SK-N-SH (cell line): ENCODE data around the gene UCP2. TPM values are rescaled to one million over a fixed set of nuclear protein-coding genes. Genes with fewer than 3 reads are reported as not detected.

Source experiments
- CTCF ChIA-PET: fragments of 300-600, 350-600 bp; formaldehyde crosslinking; extraction: SDS; loops from one replicate; lab custom pipeline; 2021; lab: Yijun Ruan, JAX
- POLR2A ChIA-PET: fragments of 350-600 bp; sonication (Branson Sonifier 250); formaldehyde crosslinking; extraction: SDS; loops from one replicate; lab custom pipeline; 2020; ENCODE audit warnings: antibody characterized with exemption, inconsistent platforms; lab: Yijun Ruan, JAX
- DNase-seq: peaks from one replicate; pipeline ENCODE4 v3.0.0; 2012
- H2AFZ ChIP-seq: fragments of 200-600 bp; sonication (generic); 2 replicates; pipeline ENCODE4 v1.8.1; 2016; ENCODE audit warnings: antibody characterized with exemption, mild to moderate bottlenecking, low read depth
- H3F3A ChIP-seq: fragments of 200-600 bp; sonication (generic); replicated peaks from 2 replicates; pipeline ENCODE3; 2016; ENCODE audit warnings: antibody characterized with exemption, mild to moderate bottlenecking; ENCODE audit not compliant: insufficient read depth
- H3K27ac ChIP-seq, 2 experiments: fragments of 200-500 bp in 1 of 2; fragments of 200-600 bp in 1 of 2; sonication (Bioruptor generic) in 1 of 2; sonication (generic), shearing (Covaris generic) in 1 of 2; 2 replicates each; pipeline versions ENCODE4 v1.5.1 to v1.6.1; 2014 to 2016; ENCODE audit warnings: low read depth in 2 of 2, inconsistent platforms in 1 of 2, low read length in 1 of 2, mild to moderate bottlenecking in 1 of 2, mixed read lengths in 1 of 2
- H3K27me3 ChIP-seq: fragments of 200-600 bp; sonication (generic), shearing (Covaris generic); 2 replicates; pipeline ENCODE4 v1.6.1; 2016; ENCODE audit warnings: mixed run types; ENCODE audit not compliant: insufficient read depth
- H3K36me3 ChIP-seq, 2 experiments: fragments of 200-500 bp in 1 of 2; fragments of 200-600 bp in 1 of 2; sonication (Bioruptor generic) in 1 of 2; sonication (generic) in 1 of 2; replicated peaks in 1 of 2; 2 replicates each; pipeline versions ENCODE3 to v1.5.1; 2014 to 2016; ENCODE audit warnings: low read length in 1 of 2, mild to moderate bottlenecking in 1 of 2; ENCODE audit not compliant: insufficient read depth in 2 of 2, control insufficient read depth in 1 of 2
- H3K4me1 ChIP-seq, 2 experiments: fragments of 200-500 bp in 1 of 2; fragments of 200-600 bp in 1 of 2; sonication (Bioruptor generic) in 1 of 2; sonication (generic), shearing (Covaris generic) in 1 of 2; 2 replicates each; pipeline versions ENCODE4 v1.5.1 to v1.6.1; 2014 to 2016; ENCODE audit warnings: low read depth in 1 of 2, low read length in 1 of 2, mixed run types in 1 of 2; ENCODE audit not compliant: insufficient read depth in 2 of 2, control insufficient read depth in 1 of 2
- H3K4me2 ChIP-seq: fragments of 200-600 bp; sonication (generic), shearing (Covaris generic); 2 replicates; pipeline ENCODE4 v1.6.1; 2017; ENCODE audit warnings: mixed run types
- H3K4me3 ChIP-seq, 2 experiments: fragments of 200-500 bp in 1 of 2; fragments of 200-600 bp in 1 of 2; sonication (Bioruptor generic) in 1 of 2; sonication (generic), shearing (Covaris generic) in 1 of 2; 2 replicates each; pipeline versions ENCODE4 v1.5.1 to v1.8.1; 2014 to 2016; ENCODE audit warnings: low read depth in 2 of 2, inconsistent platforms in 1 of 2, low read length in 1 of 2, mild to moderate bottlenecking in 1 of 2, mixed read lengths in 1 of 2, moderate library complexity in 1 of 2
- H3K79me2 ChIP-seq: fragments of 200-600 bp; sonication (generic); 2 replicates; pipeline ENCODE4 v1.8.1; 2017; ENCODE audit warnings: mild to moderate bottlenecking; ENCODE audit not compliant: insufficient read depth
- H3K9ac ChIP-seq: fragments of 200-600 bp; sonication (generic); 2 replicates; pipeline ENCODE4 v1.6.1; 2017; ENCODE audit warnings: mixed run types
- H3K9me2 ChIP-seq: fragments of 200-600 bp; sonication (generic); 2 replicates; pipeline ENCODE4 v1.6.1; 2017; ENCODE audit warnings: mixed run types
- H3K9me3 ChIP-seq: fragments of 200-600 bp; sonication (generic); 2 replicates; pipeline ENCODE4 v1.6.1; 2017; ENCODE audit warnings: mixed run types, mild to moderate bottlenecking, moderate library complexity
- H4K20me1 ChIP-seq: fragments of 200-600 bp; sonication (generic); 2 replicates; pipeline ENCODE4 v1.6.1; 2017; ENCODE audit warnings: mild to moderate bottlenecking, mixed run types; ENCODE audit not compliant: insufficient read depth
- CHD2 ChIP-seq: fragments of 150-350 bp; IDR thresholded peaks from 2 replicates; pipeline ENCODE4 v1.6.1; 2018; ENCODE audit warnings: low read length; ENCODE audit not compliant: partially characterized antibody
- CTCF ChIP-seq: fragments of 200-600 bp; sonication (generic); IDR thresholded peaks from 2 replicates; pipeline ENCODE4 v1.6.1; 2017; ENCODE audit warnings: antibody characterized with exemption, mild to moderate bottlenecking, moderate library complexity
- ELF1 ChIP-seq: IDR thresholded peaks from 2 replicates; pipeline ENCODE4 v1.4.0; 2012
- EP300 ChIP-seq, 2 experiments: IDR thresholded peaks; 2 replicates each; pipeline versions ENCODE4 v1.4.0 to v1.6.1; 2012; ENCODE audit warnings: borderline replicate concordance in 1 of 2, low read depth in 1 of 2, low read length in 1 of 2
- EZH2phosphoT487 ChIP-seq: fragments of 200-600 bp; sonication (generic); IDR thresholded peaks from 2 replicates; pipeline ENCODE4 v1.6.1; 2017; ENCODE audit warnings: low read depth, mixed run types, mild to moderate bottlenecking, antibody characterized with exemption, moderate library complexity, borderline replicate concordance
- FOSL2 ChIP-seq: IDR thresholded peaks from 2 replicates; pipeline ENCODE4 v1.4.0; 2012; ENCODE audit warnings: low read depth, mild to moderate bottlenecking, moderate library complexity, borderline replicate concordance
- GATA2 ChIP-seq: sonication (generic); formaldehyde crosslinking; IDR thresholded peaks from 2 replicates; pipeline ENCODE4 v1.5.0; 2020; ENCODE audit warnings: mild to moderate bottlenecking, missing genetic modification reagents
- IRF3 ChIP-seq: fragments of 150-350 bp; IDR thresholded peaks from 2 replicates; pipeline ENCODE4 v1.6.1; 2016; ENCODE audit warnings: mild to moderate bottlenecking, low read depth, low read length
- MAX ChIP-seq: IDR thresholded peaks from 2 replicates; pipeline ENCODE4 v1.4.0; 2012; ENCODE audit warnings: low read depth
- MEF2A ChIP-seq: IDR thresholded peaks from 2 replicates; pipeline ENCODE4 v1.4.0; 2012; ENCODE audit warnings: low read depth, borderline replicate concordance
- MXI1 ChIP-seq: IDR thresholded peaks from 2 replicates; pipeline ENCODE4 v1.6.1; 2012; ENCODE audit warnings: mild to moderate bottlenecking, low read depth, low read length, improper control_type of control experiment
- PBX3 ChIP-seq: IDR thresholded peaks from 2 replicates; pipeline ENCODE4; 2012
- RCOR1 ChIP-seq: fragments of 150-350 bp; IDR thresholded peaks from 2 replicates; pipeline ENCODE4 v1.6.1; 2017; ENCODE audit warnings: antibody characterized with exemption, low read length
- REST ChIP-seq: IDR thresholded peaks from 2 replicates; pipeline ENCODE4 v1.6.1; 2012; ENCODE audit warnings: mild to moderate bottlenecking, low read depth, low read length, moderate library complexity
- RFX5 ChIP-seq: IDR thresholded peaks from 2 replicates; pipeline ENCODE4 v1.6.1; 2012; ENCODE audit warnings: mild to moderate bottlenecking, improper control_type of control experiment, low read length
- SIN3A ChIP-seq: IDR thresholded peaks from 2 replicates; pipeline ENCODE4 v1.6.1; 2012; ENCODE audit warnings: low read depth, mild to moderate bottlenecking, low read length, moderate library complexity, borderline replicate concordance
- TCF12 ChIP-seq: IDR thresholded peaks from 2 replicates; pipeline ENCODE4 v1.4.0; 2012
- YY1 ChIP-seq: IDR thresholded peaks from 2 replicates; pipeline ENCODE4 v1.4.0; 2012; ENCODE audit warnings: low read depth, mild to moderate bottlenecking
- WGBS: methylation state at CpG from one replicate; pipeline ENCODE4 v1.1.6; 2017; ENCODE audit warnings: low lambda C conversion rate; 5-methylcytosine and 5-hydroxymethylcytosine counted together
- polyA plus RNA-seq, 3 experiments: library from polyadenylated mRNA; depleted of rRNA; stranded (reverse); fragments of >200 nt; gene quantifications; 2 replicates each; pipeline ENCODE4 v1.2.3, GENCODE V29; 2012

UCP2 gene
- polyA plus RNA-seq, 1 of the 3 experiments (the other 2 are of a cell fraction), result 36.0 TPM

GRCh38 chr11:73995247-73995646, 12.6 kb upstream of the UCP2 start:
- DNase-seq, result no peak
- no peaks in the 10 kb centered on the region for H4K20me1 ChIP-seq
- no peak overlapping the region for H2AFZ ChIP-seq
- H3K4me1 ChIP-seq, result no peaks in the 10 kb centered on the region
- H3K36me3 ChIP-seq, result no peaks in the 10 kb centered on the region
- TF ChIP-seq CHD2 (no peak), FOSL2 (no peak), EZH2phosphoT487 (no peak), YY1 (no peak)
- no peak overlapping the region for H3K4me3 ChIP-seq
- no peaks in the 10 kb centered on the region for H3K27me3 ChIP-seq
- no peak overlapping the region for H3K4me2 ChIP-seq
- WGBS, result 89% methylated on average over 2 of the region's 2 CpGs
- no peak overlapping the region for H3K27ac ChIP-seq
- ChIA-PET CTCF (no interaction called here), POLR2A (no interaction called here)
- H3K9me2 ChIP-seq, result no peaks in the 10 kb centered on the region
- no peak overlapping the region for H3K9ac ChIP-seq
- peaks cover 4% of the 10 kb centered on the region for H3F3A ChIP-seq
- no peaks in the 10 kb centered on the region for H3K79me2 ChIP-seq
- no peaks in the 10 kb centered on the region for H3K9me3 ChIP-seq

- 83% methylated on average over 6 of the region's 6 CpGs for WGBS
- CTCF ChIA-PET, result interaction anchor here (0.8 kb wide), 1 partner anchor 366 kb away, joined by 3 read pairs; no protein-coding TSS in a partner anchor
- Histone ChIP-seq H3K4me2 (no peak overlapping the region), H4K20me1 (no peaks in the 10 kb centered on the region), H3K4me3 (no peak overlapping the region), H3K27ac (no peak overlapping the region), H2AFZ (no peak overlapping the region), H3K9ac (no peak overlapping the region), H3K4me1 (no peaks in the 10 kb centered on the region), H3K27me3 (no peaks in the 10 kb centered on the region), H3K36me3 (no peaks in the 10 kb centered on the region), H3K9me2 (no peaks in the 10 kb centered on the region), H3K79me2 (no peaks in the 10 kb centered on the region), H3F3A (peaks cover 4% of the 10 kb centered on the region), H3K9me3 (no peaks in the 10 kb centered on the region)
- DNase-seq, result no peak
- POLR2A ChIA-PET, result no interaction called here
- TF ChIP-seq GATA2 (CRISPR knock-in tag), result no peak
- no peak for TF ChIP-seq IRF3
- TF ChIP-seq MXI1, result no peak
- no peak for TF ChIP-seq SIN3A
- TF ChIP-seq PBX3, result no peak
- TF ChIP-seq YY1, result no peak
- TF ChIP-seq MEF2A, result no peak
- TF ChIP-seq ELF1, result no peak
- TF ChIP-seq EP300 (IDR thresholded peaks at IDR 0.05; ENCODE audit: borderline replicate concordance in 1 of 2, low read depth in 1 of 2, low read length in 1 of 2), result no peak
- no peak for TF ChIP-seq TCF12
- TF ChIP-seq RCOR1, result no peak
- no peak for TF ChIP-seq REST
- TF ChIP-seq MAX, result no peak
- TF ChIP-seq RFX5, result no peak
- TF ChIP-seq FOSL2, result no peak
- TF ChIP-seq CHD2, result no peak
- TF ChIP-seq CTCF, result no peak
These were observed 8.9 kb upstream of the UCP2 start for GRCh38 chr11:73991471-73992006.
